ENCODE results near the gene CCDC110. TPM values are rescaled to one million over a fixed set of nuclear protein-coding genes. Genes with fewer than 3 reads are reported as not detected.

The CCDC110 gene
- total and polyA plus RNA-seq, 11 donors = 0.19 to 2.6 (median 0.98) TPM

GRCh38 chr4:185416955-185417354 is 54.6 kb downstream of the CCDC110 start:
- H3K27ac ChIP-seq = no peak overlapping the region
- intact Hi-C loops (cut with DNase I) = no loop called here

GRCh38 chr4:185412412-185412811 is 59.1 kb downstream of the CCDC110 start:
- Histone ChIP-seq H3K27me3 (no peaks in the 10 kb centered on the region), H3K4me1 (peaks cover 0 to 9% (median 0%) of the 10 kb centered on the region in 12 donors), H3K36me3 (peaks cover 0 to 93% (median 73%) of the 10 kb centered on the region in 9 donors), H3K4me3 (no peak overlapping the region), H3K9me3 (peaks cover 0 to 6% (median 0%) of the 10 kb centered on the region in 12 donors), H3K27ac (peak overlapping the region in 1 of 12 donors; percentile 34)
- TF ChIP-seq POLR2A (IDR thresholded peaks at IDR 0.05) (no peak), CTCF (IDR thresholded peaks at IDR 0.05) (no peak)
- 81 to 88% (median 86%) methylated on average over 5 of the region's 5 CpGs for WGBS, 4 donors
- intact Hi-C loops (cut with DNase I) = no loop called here
- no peak for DNase-seq
- ATAC-seq = peak in 1 of 4 donors; percentile 29

More at GRCh38 chr4:185416955-185417354, 54.6 kb downstream of the CCDC110 start:
- H3K27me3 ChIP-seq = no peaks in the 10 kb centered on the region
- peaks cover 0 to 97% (median 83%) of the 10 kb centered on the region in 9 donors for H3K36me3 ChIP-seq
- DNase-seq = no peak
- peaks cover 0 to 20% (median 3%) of the 10 kb centered on the region in 12 donors for H3K4me1 ChIP-seq
- no peaks in the 10 kb centered on the region for H3K9me3 ChIP-seq
- TF ChIP-seq CTCF (IDR thresholded peaks at IDR 0.05) (no peak), POLR2A (IDR thresholded peaks at IDR 0.05) (no peak)
- peak; percentile 57 to 68 (median 62) for ATAC-seq
- no peak overlapping the region for H3K4me3 ChIP-seq

GRCh38 chr4:185411849-185412248 is 59.7 kb downstream of the CCDC110 start:
- ATAC-seq = peak in 2 of 4 donors; percentile 34 to 42
- WGBS, 4 donors = 76 to 84% (median 82%) methylated on average over 5 of the region's 5 CpGs

GRCh38 chr4:185408432-185408831 is 63.1 kb downstream of the CCDC110 start:
- Histone ChIP-seq H3K4me1 (peaks cover 0 to 4% (median 0%) of the 10 kb centered on the region in 12 donors), H3K9me3 (peaks cover 0 to 6% (median 0%) of the 10 kb centered on the region in 12 donors), H3K36me3 (peaks cover 0 to 93% (median 73%) of the 10 kb centered on the region in 9 donors), H3K27me3 (no peaks in the 10 kb centered on the region), H3K4me3 (no peak overlapping the region), H3K27ac (no peak overlapping the region)
- 92 to 100% (median 96%) methylated on average over 2 of the region's 2 CpGs for WGBS, 4 donors
- intact Hi-C loops (cut with DNase I) = no loop called here
- no peak for TF ChIP-seq POLR2A (IDR thresholded peaks at IDR 0.05)
- no peak for TF ChIP-seq CTCF (IDR thresholded peaks at IDR 0.05)
- no peak for DNase-seq
- no peak for ATAC-seq

More at GRCh38 chr4:185411849-185412248, 59.7 kb downstream of the CCDC110 start:
- H3K9me3 ChIP-seq = peaks cover 0 to 6% (median 0%) of the 10 kb centered on the region in 12 donors
- intact Hi-C loops (cut with DNase I) = no loop called here
- DNase-seq = no peak
- TF ChIP-seq POLR2A (IDR thresholded peaks at IDR 0.05) (no peak), CTCF (IDR thresholded peaks at IDR 0.05) (no peak)
- no peak overlapping the region for H3K4me3 ChIP-seq
- H3K4me1 ChIP-seq = peaks cover 0 to 9% (median 0%) of the 10 kb centered on the region in 12 donors
- peak overlapping the region in 1 of 12 donors; percentile 34 for H3K27ac ChIP-seq
- peaks cover 0 to 93% (median 70%) of the 10 kb centered on the region in 9 donors for H3K36me3 ChIP-seq
- H3K27me3 ChIP-seq = no peaks in the 10 kb centered on the region

All from heart left ventricle (tissue), 16 donors.